ENCODE data around the gene MIEF2. TPM values are rescaled to one million over a fixed set of nuclear protein-coding genes. Genes with fewer than 3 reads are reported as not detected.

MIEF2 gene
- total and polyA plus RNA-seq, 12 donors, result 18.9 to 43.4 (median 31.4) TPM

- Histone ChIP-seq H3K9me3 (no peaks in the 10 kb centered on the region), H3K4me3 (no peak overlapping the region), H3K36me3 (peaks cover 14 to 100% (median 68%) of the 10 kb centered on the region in 9 donors), H3K27me3 (no peaks in the 10 kb centered on the region), H3K4me1 (peaks cover 12 to 31% (median 21%) of the 10 kb centered on the region in 9 donors), H3K27ac (peak overlapping the region; percentile 44 to 91 (median 77))
- intact Hi-C loops (cut with DNase I), result no loop called here
- no peak for TF ChIP-seq CTCF (IDR thresholded peaks at IDR 0.05)
- peak in 6 of 8 donors; percentile 9 to 41 (median 23) for ATAC-seq
- 71 to 72% methylated on average over 30 of the region's 30 CpGs for WGBS, 2 donors
- DNase-seq, result peak in 1 of 2 donors; percentile 54
These were observed 12.9 kb upstream of the MIEF2 start for GRCh38 chr17:18247613-18248001.

DNA sequence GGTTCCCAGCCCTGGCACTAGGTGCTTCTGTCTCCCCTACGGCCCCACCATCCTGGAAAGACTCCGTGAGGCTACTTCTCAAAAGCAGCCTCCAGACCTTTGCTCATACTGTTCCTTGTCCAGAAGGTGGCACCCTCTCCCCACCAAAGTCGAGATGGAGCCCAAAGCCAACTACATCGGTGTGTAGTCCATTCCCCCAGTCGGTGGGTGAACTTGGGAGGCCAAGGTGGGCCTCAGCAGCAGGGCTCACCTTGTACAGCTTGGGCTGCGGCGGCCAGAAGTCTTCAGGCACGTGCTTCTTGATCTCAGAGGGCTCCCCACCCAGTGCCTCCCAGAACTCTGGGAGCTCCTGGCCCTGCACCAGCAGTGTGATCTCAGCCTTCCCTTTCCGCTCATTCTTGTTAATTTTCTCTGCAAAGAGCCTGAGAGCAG lies 12.1 kb upstream of the MIEF2 start:
- DNase-seq (peak; percentile 51 to 71), ATAC-seq (peak; percentile 35 to 78 (median 71))
- peak in 8 of 9 donors; percentile 37 to 74 (median 68) for TF ChIP-seq CTCF (IDR thresholded peaks at IDR 0.05)
- Histone ChIP-seq H3K27ac (peak overlapping the region; percentile 66 to 91 (median 82)), H3K36me3 (peaks cover 20 to 100% (median 75%) of the 10 kb centered on the region in 9 donors), H3K9me3 (no peaks in the 10 kb centered on the region), H3K4me3 (no peak overlapping the region), H3K4me1 (peaks cover 12 to 31% (median 21%) of the 10 kb centered on the region in 9 donors), H3K27me3 (no peaks in the 10 kb centered on the region)
- WGBS, 2 donors, result 19 to 30% methylated on average over 9 of the region's 9 CpGs
- intact Hi-C loops (cut with DNase I), result no loop called here

- no peak for TF ChIP-seq CTCF (IDR thresholded peaks at IDR 0.05)
- no peaks in the 10 kb centered on the region for H3K27me3 ChIP-seq
- ATAC-seq (no peak), DNase-seq (no peak)
- H3K9me3 ChIP-seq, result no peaks in the 10 kb centered on the region
- WGBS, 2 donors, result 67 to 71% methylated on average over 7 of the region's 7 CpGs
- peak overlapping the region; percentile 66 to 91 (median 82) for H3K27ac ChIP-seq
- no peak overlapping the region for H3K4me3 ChIP-seq
- intact Hi-C loops (cut with DNase I), result no loop called here
- H3K36me3 ChIP-seq, result peaks cover 21 to 100% (median 78%) of the 10 kb centered on the region in 9 donors
- peaks cover 12 to 31% (median 21%) of the 10 kb centered on the region in 9 donors for H3K4me1 ChIP-seq
These were observed 11.7 kb upstream of the MIEF2 start for GRCh38 chr17:18248811-18249210.

DNA sequence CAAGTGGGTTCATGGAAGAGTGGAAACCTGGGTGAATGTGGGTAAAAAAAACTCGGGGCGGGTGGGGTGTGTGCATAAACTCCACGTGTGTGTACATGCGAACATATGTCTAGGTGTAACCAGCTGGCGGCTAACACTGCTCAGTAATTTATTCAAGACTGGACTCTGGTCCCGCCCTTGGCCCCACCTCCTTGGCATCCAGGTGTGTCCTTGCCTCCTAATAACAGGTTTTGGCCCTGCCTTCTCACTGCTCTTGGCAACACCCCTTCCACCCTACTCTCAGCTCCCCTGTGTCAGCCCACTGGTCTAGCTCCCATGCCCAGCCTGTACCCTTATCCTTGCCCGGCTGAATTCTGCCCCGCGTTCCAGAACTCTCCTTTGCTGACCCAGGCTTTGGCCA lies 10.2 kb upstream of the MIEF2 start:
- no peak for TF ChIP-seq CTCF (IDR thresholded peaks at IDR 0.05)
- no peaks in the 10 kb centered on the region for H3K9me3 ChIP-seq
- intact Hi-C loops (cut with DNase I), result no loop called here
- H3K27ac ChIP-seq, result no peak overlapping the region
- no peaks in the 10 kb centered on the region for H3K27me3 ChIP-seq
- 87 to 90% methylated on average over 9 of the region's 9 CpGs for WGBS, 2 donors
- ATAC-seq (no peak), DNase-seq (no peak)
- H3K4me1 ChIP-seq, result peaks cover 12 to 31% (median 21%) of the 10 kb centered on the region in 9 donors
- peaks cover 20 to 100% (median 80%) of the 10 kb centered on the region in 9 donors for H3K36me3 ChIP-seq
- H3K4me3 ChIP-seq, result no peak overlapping the region

Measured in heart right ventricle (tissue), 16 donors.